Stromal cell of bone marrow (primary cell): ENCODE measurements around the gene MAMSTR.
A peak's percentile ranks its signal among the peaks of the same experiment; 100 is the strongest.
"Not testable (repeated sequence)": the region's sequence is repeated elsewhere in the genome, so short reads cannot be mapped to it uniquely, and the experiment has no call there.

ENCODE experiments used
- DNase-seq: peaks from one replicate; pipeline ENCODE4 v3.0.0-alpha.2; 2012; ENCODE audit warnings: low read depth

Gene MAMSTR

GRCh38 chr19:48719263-48720171 is at the start of gene MAMSTR:
TSS of gene MAMSTR (minus strand) at chr19:48719725. CDS start at chr19:48719031, 694 bp downstream.
- DNase-seq = no peak

GRCh38 chr19:48768994-48769713 is 49.6 kb upstream of the MAMSTR start:
- no peak for DNase-seq

GRCh38 chr19:48768171-48768753 is 48.7 kb upstream of the MAMSTR start:
- not testable (repeated sequence) for DNase-seq

- DNase-seq = not testable (repeated sequence)
Measured at GRCh38 chr19:48765816-48766215, 46.3 kb upstream of the MAMSTR start.

GRCh38 chr19:48760504-48761205 is 41.1 kb upstream of the MAMSTR start:
- no peak for DNase-seq

- no peak for DNase-seq
Measured at GRCh38 chr19:48757741-48758144, 38.2 kb upstream of the MAMSTR start.

- DNase-seq = no peak
Measured at GRCh38 chr19:48757089-48757675, 37.7 kb upstream of the MAMSTR start.

- no peak for DNase-seq
Measured at GRCh38 chr19:48756686-48757085, 37.2 kb upstream of the MAMSTR start.

GRCh38 chr19:48756212-48756611 is 36.7 kb upstream of the MAMSTR start:
- no peak for DNase-seq

GRCh38 chr19:48755787-48756186 is 36.3 kb upstream of the MAMSTR start:
- DNase-seq = no peak

- no peak for DNase-seq
Measured at GRCh38 chr19:48755084-48755641, 35.6 kb upstream of the MAMSTR start, which contains the start of gene FGF21. TSS of gene FGF21 (plus strand) at chr19:48755524. CDS start at chr19:48756237, 713 bp downstream.

GRCh38 chr19:48752496-48753365 is 33.2 kb upstream of the MAMSTR start, which contains the start of gene FUT1:
TSS of gene FUT1 (minus strand) at chr19:48752641. CDS start at chr19:48751281, 1,360 bp downstream.
- no peak for DNase-seq

- no peak for DNase-seq
Measured at GRCh38 chr19:48751845-48752495, 32.4 kb upstream of the MAMSTR start.

GRCh38 chr19:48750771-48751504 is 31.4 kb upstream of the MAMSTR start:
- no peak for DNase-seq

GRCh38 chr19:48750351-48750750 is 30.8 kb upstream of the MAMSTR start:
- no peak for DNase-seq

- DNase-seq = no peak
Measured at GRCh38 chr19:48749571-48750198, 30.2 kb upstream of the MAMSTR start.

GRCh38 chr19:48746738-48747575 is 27.4 kb upstream of the MAMSTR start, which contains the start of gene IZUMO1:
TSS of gene IZUMO1 (minus strand) at chr19:48746909. CDS start at chr19:48745859, 1,050 bp downstream.
- peak; percentile 75 for DNase-seq
